Adrenal gland (tissue), 5 donors: Measurements from ENCODE around the gene GSTK1.

Experiments
- POLR2A ChIP-seq, 2 donors: fragments of 450-650 bp; IDR thresholded peaks; one replicate each; pipeline ENCODE4 v1.6.1; 2017; ENCODE audit warnings: antibody characterized with exemption in 2 of 2, mild to moderate bottlenecking in 2 of 2, moderate library complexity in 1 of 2
- TF ChIP-seq, protein P1 (sequence below), 6 experiments: fragments of 450-650 bp in 4 of 6; fragments of 200-600 bp in 2 of 6; sonication (generic) in 1 of 6; IDR thresholded peaks; 1 replicate in 5 of 6; 2 replicates in 1 of 6; pipeline versions ENCODE4 v1.5.1 to v1.8.0; 2016 to 2021; ENCODE audit warnings: antibody characterized with exemption in 6 of 6, mild to moderate bottlenecking in 2 of 6, moderate library complexity in 1 of 6
- donor health status: DM: no; HTN: no; CAD: no.

DNA sequence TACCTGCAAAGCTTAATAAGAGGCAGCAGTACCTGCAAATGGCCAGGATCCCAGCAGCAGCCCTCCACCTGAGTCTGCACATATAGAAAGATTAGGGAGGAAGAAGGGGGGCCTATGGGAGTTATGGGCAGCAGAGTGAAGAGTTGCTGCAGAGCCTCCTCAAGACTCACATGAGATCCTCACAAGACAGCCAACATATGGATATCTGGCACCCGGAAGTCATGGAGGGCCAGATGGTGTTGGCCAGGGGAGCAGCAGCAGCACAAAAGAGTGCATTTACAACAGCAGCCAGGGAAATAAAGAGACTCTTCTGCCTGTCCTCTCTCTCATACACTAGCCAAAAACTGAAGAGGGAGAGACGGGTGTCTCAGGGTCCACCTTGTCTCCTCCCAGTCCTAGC, 45.4 kb upstream of the GSTK1 start:
- TF ChIP-seq POLR2A (IDR thresholded peaks at IDR 0.05): no peak
- TF ChIP-seq, protein P1, sequence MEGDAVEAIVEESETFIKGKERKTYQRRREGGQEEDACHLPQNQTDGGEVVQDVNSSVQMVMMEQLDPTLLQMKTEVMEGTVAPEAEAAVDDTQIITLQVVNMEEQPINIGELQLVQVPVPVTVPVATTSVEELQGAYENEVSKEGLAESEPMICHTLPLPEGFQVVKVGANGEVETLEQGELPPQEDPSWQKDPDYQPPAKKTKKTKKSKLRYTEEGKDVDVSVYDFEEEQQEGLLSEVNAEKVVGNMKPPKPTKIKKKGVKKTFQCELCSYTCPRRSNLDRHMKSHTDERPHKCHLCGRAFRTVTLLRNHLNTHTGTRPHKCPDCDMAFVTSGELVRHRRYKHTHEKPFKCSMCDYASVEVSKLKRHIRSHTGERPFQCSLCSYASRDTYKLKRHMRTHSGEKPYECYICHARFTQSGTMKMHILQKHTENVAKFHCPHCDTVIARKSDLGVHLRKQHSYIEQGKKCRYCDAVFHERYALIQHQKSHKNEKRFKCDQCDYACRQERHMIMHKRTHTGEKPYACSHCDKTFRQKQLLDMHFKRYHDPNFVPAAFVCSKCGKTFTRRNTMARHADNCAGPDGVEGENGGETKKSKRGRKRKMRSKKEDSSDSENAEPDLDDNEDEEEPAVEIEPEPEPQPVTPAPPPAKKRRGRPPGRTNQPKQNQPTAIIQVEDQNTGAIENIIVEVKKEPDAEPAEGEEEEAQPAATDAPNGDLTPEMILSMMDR (IDR thresholded peaks at IDR 0.05): no peak
